ENCODE measurements around the gene CDH3.

CDH3 gene

DNA sequence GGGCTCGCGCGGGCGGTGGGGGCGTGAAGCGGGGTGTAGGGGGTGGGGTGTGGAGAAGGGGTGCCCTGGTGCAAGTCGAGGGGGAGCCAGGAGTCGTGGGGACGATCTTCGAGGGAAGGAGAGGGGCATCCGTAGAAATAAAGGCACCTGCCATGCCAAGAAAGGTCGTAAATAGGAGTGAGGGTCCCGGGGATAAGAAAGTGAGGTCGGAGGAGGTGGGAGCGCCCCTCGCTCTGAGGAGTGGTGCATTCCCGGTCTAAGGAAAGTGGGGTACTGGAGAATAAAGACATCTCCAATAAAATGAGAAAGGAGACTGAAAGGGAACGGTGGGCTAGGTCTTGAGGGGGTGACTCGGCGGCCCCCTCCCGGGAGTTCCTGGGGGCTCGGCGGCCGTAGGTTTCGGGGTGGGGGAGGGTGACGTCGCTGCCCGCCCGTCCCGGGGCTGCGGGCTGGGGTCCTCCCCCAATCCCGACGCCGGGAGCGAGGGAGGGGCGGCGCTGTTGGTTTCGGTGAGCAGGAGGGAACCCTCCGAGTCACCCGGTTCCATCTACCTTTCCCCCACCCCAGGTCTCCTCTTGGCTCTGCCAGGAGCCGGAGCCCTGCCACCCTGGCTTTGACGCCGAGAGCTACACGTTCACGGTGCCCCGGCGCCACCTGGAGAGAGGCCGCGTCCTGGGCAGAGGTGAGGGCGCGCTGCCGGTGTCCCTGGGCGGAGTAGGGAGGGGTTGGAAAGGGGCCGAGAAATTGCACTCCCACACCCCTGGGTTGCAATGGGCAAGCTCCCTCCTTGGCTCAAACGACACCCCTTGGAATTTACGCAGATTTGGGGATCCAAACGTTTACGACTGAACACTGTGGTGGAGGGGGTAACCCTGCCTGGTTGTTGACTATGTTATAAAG lies 92.9 kb downstream of the CDH3 start:
- DNase-seq (ENCODE audit: low spot score): no peak

DNA sequence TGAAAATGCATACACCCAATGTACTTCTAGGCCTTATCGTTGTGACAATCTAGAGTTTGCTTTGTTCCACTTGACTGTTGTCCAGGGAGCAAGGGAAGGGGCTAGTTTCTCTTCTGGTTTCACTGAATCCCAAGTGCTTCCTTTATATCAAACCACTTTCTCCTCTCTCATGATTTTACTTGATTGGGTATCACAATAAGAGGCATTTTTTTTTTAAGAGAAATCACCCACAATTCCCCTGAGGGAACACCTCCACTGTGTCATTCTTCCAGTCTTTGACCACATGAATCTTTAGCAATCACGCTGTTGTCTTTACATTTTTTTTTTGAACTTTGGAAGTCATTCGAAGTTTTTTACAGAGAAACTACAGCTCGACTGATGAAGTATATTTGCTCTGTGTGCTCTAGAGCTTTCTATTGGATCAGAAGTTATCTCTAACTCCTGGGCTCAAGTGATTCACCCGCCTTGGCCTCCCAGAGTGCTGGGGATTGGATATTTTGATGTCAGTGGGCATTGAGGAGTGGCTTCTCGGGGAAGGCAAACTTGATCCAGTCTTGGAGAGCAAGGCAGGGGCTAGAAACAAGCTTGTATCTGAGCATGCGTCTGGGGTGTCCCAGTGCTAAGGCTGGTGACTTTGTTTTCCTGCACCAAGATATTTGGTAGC lies 95.0 kb downstream of the CDH3 start:
- no peak for DNase-seq (ENCODE audit: low spot score)

DNA sequence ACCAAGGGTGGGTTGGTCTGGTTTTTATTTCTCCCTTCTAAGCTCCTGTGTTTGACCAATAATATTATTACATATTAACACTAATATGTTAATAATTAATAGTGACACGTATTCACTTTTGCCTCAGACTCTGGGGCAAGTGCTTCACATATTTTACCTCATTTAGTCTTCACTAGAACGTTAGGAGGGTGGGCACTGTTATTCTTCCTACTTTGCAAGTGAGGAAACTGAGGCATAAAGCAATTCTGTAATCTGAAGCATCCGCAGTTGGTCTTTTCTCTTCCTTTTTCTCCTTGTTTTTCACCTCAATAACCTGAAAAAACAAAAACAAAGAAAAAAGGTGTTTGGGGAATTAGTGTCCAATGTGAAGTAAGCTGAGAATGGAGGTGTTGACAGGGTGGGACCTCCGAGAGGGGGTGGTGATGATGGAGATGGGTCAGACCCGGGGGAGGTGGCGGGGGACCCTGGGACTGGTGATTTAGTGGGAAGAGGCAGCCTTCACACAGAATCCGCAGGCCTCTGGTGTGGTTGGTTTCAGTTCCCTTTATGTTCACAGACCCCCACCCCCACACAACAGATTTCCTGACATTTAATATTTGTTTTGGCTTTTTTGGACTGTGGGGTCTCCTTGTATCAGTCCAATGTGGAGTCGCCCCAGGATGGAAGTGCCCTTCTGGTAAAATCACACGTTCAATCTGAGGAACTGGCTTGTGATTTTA lies 95.7 kb downstream of the CDH3 start:
- DNase-seq (ENCODE audit: low spot score): no peak

DNA sequence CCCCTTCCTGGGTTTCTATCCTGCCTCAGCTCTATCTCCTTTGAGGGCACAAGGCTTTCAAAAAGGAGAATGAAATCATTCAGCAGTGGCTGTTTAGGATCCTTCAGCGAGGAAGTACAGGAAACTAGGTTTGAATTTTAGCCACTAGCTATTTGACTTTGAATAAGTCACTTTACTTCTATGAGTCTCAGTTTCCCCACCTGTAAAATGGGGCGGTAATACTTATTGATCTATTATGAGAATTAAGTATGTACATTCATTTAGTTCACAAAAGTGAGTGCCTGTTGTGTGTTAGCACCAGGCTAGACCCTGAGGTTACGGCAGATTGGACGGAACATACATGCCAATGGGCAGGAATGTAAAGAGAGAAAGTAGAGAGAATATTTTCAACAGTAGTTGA lies 98.6 kb downstream of the CDH3 start:
- DNase-seq (ENCODE audit: low spot score): no peak

DNA sequence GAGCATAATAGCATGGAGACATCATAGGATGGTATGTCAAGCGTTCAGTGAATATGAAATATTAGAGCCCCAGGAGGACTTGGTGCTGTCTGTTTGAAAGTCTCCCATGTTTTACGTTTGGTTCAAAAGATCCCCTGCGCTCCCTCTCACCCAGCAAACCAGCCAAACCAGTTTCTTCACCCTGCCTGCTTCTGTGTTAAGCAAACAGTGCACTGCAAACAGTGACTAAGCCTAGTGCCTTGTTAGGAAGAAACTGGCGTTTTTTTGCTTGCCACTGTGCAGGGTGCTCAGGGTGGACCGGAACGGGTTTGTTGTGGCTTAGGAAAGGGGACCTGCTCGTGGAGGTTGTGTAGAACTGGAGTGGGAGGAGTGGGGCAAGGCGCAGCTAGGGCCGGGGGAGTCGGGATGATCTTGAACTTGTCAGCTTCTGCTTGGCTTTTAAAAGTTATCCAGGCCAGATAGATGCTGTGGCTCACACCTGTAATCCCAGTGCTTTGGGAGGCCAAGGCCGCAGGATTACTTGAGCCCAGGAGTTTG lies 99.7 kb downstream of the CDH3 start:
- DNase-seq (ENCODE audit: low spot score): no peak

DNA sequence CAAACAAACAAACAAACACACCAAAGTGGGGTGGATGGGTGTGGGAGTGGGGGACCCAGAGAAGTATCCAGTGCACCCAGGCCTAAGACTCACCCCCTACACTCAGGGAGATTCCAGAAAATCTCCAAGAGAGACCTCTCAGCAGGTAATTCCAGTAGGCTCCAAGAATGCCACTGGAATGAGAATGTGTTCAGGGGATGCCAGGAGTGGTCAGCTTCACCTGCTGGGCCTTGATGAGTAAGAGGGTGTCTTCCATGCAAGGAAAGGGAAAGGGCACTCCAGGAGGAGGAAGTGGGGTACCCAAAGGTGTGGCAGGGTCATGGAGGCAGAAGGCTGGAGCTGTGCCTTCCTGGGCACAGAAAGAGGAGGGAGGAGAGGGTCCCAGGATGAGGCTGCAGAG lies 101.8 kb downstream of the CDH3 start:
- DNase-seq (ENCODE audit: low spot score): no peak

DNA sequence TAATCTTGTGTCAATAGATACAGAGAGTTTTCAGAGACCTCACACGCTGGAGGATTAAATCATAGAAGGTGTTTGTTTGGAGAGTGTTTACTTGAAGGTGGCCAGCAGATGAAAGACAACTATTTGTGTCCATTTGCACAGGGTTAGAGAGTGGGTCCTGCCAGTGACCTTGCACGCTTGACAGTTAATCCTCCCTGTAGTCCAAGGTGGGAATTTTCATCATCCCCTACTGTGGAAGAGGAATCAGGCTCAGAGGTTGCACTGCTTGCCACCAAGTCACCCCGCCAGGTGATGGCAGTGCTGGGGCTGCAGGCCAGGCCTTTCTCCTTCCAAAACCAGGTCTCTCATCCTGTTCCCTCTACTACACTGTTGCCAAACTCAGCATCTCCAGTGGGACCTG lies 104.3 kb downstream of the CDH3 start:
- DNase-seq (ENCODE audit: low spot score): no peak

Measured in germinal center (tissue), 1 donor.